ENCODE measurements around the gene CACNA2D1. TPM values are rescaled to one million over a fixed set of nuclear protein-coding genes. Genes with fewer than 3 reads are reported as not detected.

CACNA2D1 gene
- total and polyA plus RNA-seq, 9 of the 15 experiments (the other 6 are each of a cell fraction or from before 2014, with no cell fraction given), result 0.49 TPM; not detected in 8

- DNase-seq (ENCODE audit: extremely low read depth in 1 of 4, low spot score in 3 of 4) (no peak), ATAC-seq (no peak), FAIRE-seq (no peak)
- Histone ChIP-seq H4K20me1 (replicated peaks; ENCODE audit: control insufficient read depth, insufficient read depth, low read length) (no peaks in the 10 kb centered on the region), H2AFZ (ENCODE audit: low read depth, low read length) (no peak overlapping the region), H3K27me3 (ENCODE audit: control insufficient read depth in 2 of 2, insufficient read depth in 2 of 2, low read length in 2 of 2) (no peaks in the 10 kb centered on the region), H3K4me1 (replicated peaks in 1 of 2; ENCODE audit: control insufficient read depth in 2 of 2, insufficient read depth in 2 of 2, low read length in 2 of 2) (no peaks in the 10 kb centered on the region), H3K9me1 (ENCODE audit: control insufficient read depth, insufficient read depth, low read length) (no peaks in the 10 kb centered on the region), H3K36me3 (ENCODE audit: control insufficient read depth, insufficient read depth, low read length) (no peaks in the 10 kb centered on the region), H3K9ac (ENCODE audit: insufficient read depth in 1 of 2, low read depth in 2 of 2, low read length in 2 of 2) (no peak overlapping the region), H3K9me3 (replicated peaks; ENCODE audit: control insufficient read depth, insufficient read depth, low read depth, low read length) (no peaks in the 10 kb centered on the region), H3K27ac (ENCODE audit: extremely low read depth, low read depth, low read length) (no peak overlapping the region), H3K4me2 (ENCODE audit: insufficient read depth, low read length) (no peak overlapping the region), H3K79me2 (ENCODE audit: control insufficient read depth, insufficient read depth, low read length) (no peaks in the 10 kb centered on the region), H3K4me3 (no peak overlapping the region)
- WGBS (ENCODE audit: insufficient coverage, low coverage, missing lambda C conversion rate), result 2% methylated on average over 3 of the region's 3 CpGs
- TF ChIP-seq HDAC3 (IDR thresholded peaks at IDR 0.05; ENCODE audit: borderline replicate concordance, partially characterized antibody), result no peak
- ChIA-PET CTCF (ENCODE audit: low intra/inter-chr PET ratio) (no interaction called here), POLR2A (no interaction called here)
- intact Hi-C loops (cut with micrococcal nuclease), result no loop called here
- in situ Hi-C loops (cut with MboI), result no loop called here
- no TSS peak for BruUV-seq (replicated peaks)
Observed at GRCh38 chr7:82317257-82317721, 126.3 kb downstream of the CACNA2D1 start.

- peaks cover 3% of the 10 kb centered on the region for H3K9me3 ChIP-seq (replicated peaks; ENCODE audit: control insufficient read depth, insufficient read depth, low read depth, low read length)
- H2AFZ ChIP-seq (ENCODE audit: low read depth, low read length), result no peak overlapping the region
- no peaks in the 10 kb centered on the region for H3K4me1 ChIP-seq (replicated peaks in 1 of 2; ENCODE audit: control insufficient read depth in 2 of 2, insufficient read depth in 2 of 2, low read length in 2 of 2)
- POLR2A ChIA-PET, result interaction anchor here (0.6 kb wide), 1 partner anchor 172 kb away, joined by 4 read pairs; no protein-coding TSS in a partner anchor
- in situ Hi-C loops (cut with MboI), result no loop called here
- H3K27ac ChIP-seq (ENCODE audit: extremely low read depth, low read depth, low read length), result no peak overlapping the region
- no peak for DNase-seq (ENCODE audit: extremely low read depth in 1 of 4, low spot score in 3 of 4)
- no TSS peak for BruUV-seq (replicated peaks)
- H3K4me2 ChIP-seq (ENCODE audit: insufficient read depth, low read length), result no peak overlapping the region
- 0% methylated on average over 1 of the region's 1 CpG for WGBS (ENCODE audit: insufficient coverage, low coverage, missing lambda C conversion rate)
- no peaks in the 10 kb centered on the region for H4K20me1 ChIP-seq (replicated peaks; ENCODE audit: control insufficient read depth, insufficient read depth, low read length)
- H3K9ac ChIP-seq (ENCODE audit: insufficient read depth in 1 of 2, low read depth in 2 of 2, low read length in 2 of 2), result no peak overlapping the region
- no peaks in the 10 kb centered on the region for H3K36me3 ChIP-seq (ENCODE audit: control insufficient read depth, insufficient read depth, low read length)
- H3K4me3 ChIP-seq, result no peak overlapping the region
- FAIRE-seq, result no peak
- CTCF ChIA-PET (ENCODE audit: low intra/inter-chr PET ratio), result no interaction called here
- H3K9me1 ChIP-seq (ENCODE audit: control insufficient read depth, insufficient read depth, low read length), result no peaks in the 10 kb centered on the region
- no peak for ATAC-seq
- H3K79me2 ChIP-seq (ENCODE audit: control insufficient read depth, insufficient read depth, low read length), result no peaks in the 10 kb centered on the region
- intact Hi-C loops (cut with micrococcal nuclease), result no loop called here
- H3K27me3 ChIP-seq (ENCODE audit: control insufficient read depth in 2 of 2, insufficient read depth in 2 of 2, low read length in 2 of 2), result no peaks in the 10 kb centered on the region
- TF ChIP-seq ELF1 (tag; IDR thresholded peaks at IDR 0.05) (no peak), MAZ (CRISPR knock-in tag; conservative IDR thresholded peaks at IDR 0.05 in 1 of 2, IDR thresholded peaks at IDR 0.05 in 1 of 2) (no peak), SMARCB1 (IDR thresholded peaks at IDR 0.05; ENCODE audit: insufficient read length, low read depth) (no peak), WHSC1 (IDR thresholded peaks at IDR 0.05; ENCODE audit: low read length) (no peak), RHOXF2B (CRISPR knock-in tag; conservative IDR thresholded peaks at IDR 0.05) (no peak), ZSCAN29 (IDR thresholded peaks at IDR 0.05) (no peak), SMAD4 (CRISPR knock-in tag; conservative IDR thresholded peaks at IDR 0.05) (no peak), CSDE1 (IDR thresholded peaks at IDR 0.05) (no peak), ZKSCAN8 (CRISPR knock-in tag; IDR thresholded peaks at IDR 0.05) (no peak), ZNF830 (CRISPR knock-in tag; IDR thresholded peaks at IDR 0.05) (no peak), NFXL1 (CRISPR knock-in tag; IDR thresholded peaks at IDR 0.05) (no peak), PHF20 (IDR thresholded peaks at IDR 0.05; ENCODE audit: partially characterized antibody) (no peak)
- TF ChIP-seq, protein P1, sequence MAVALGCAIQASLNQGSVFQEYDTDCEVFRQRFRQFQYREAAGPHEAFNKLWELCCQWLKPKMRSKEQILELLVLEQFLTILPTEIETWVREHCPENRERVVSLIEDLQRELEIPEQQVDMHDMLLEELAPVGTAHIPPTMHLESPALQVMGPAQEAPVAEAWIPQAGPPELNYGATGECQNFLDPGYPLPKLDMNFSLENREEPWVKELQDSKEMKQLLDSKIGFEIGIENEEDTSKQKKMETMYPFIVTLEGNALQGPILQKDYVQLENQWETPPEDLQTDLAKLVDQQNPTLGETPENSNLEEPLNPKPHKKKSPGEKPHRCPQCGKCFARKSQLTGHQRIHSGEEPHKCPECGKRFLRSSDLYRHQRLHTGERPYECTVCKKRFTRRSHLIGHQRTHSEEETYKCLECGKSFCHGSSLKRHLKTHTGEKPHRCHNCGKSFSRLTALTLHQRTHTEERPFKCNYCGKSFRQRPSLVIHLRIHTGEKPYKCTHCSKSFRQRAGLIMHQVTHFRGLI (CRISPR knock-in tag; IDR thresholded peaks at IDR 0.05), result no peak
- TF ChIP-seq, protein P2, sequence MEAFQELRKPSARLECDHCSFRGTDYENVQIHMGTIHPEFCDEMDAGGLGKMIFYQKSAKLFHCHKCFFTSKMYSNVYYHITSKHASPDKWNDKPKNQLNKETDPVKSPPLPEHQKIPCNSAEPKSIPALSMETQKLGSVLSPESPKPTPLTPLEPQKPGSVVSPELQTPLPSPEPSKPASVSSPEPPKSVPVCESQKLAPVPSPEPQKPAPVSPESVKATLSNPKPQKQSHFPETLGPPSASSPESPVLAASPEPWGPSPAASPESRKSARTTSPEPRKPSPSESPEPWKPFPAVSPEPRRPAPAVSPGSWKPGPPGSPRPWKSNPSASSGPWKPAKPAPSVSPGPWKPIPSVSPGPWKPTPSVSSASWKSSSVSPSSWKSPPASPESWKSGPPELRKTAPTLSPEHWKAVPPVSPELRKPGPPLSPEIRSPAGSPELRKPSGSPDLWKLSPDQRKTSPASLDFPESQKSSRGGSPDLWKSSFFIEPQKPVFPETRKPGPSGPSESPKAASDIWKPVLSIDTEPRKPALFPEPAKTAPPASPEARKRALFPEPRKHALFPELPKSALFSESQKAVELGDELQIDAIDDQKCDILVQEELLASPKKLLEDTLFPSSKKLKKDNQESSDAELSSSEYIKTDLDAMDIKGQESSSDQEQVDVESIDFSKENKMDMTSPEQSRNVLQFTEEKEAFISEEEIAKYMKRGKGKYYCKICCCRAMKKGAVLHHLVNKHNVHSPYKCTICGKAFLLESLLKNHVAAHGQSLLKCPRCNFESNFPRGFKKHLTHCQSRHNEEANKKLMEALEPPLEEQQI (IDR thresholded peaks at IDR 0.05), result no peak
Observed at GRCh38 chr7:82313269-82313668, 130.3 kb downstream of the CACNA2D1 start.

Data from K562 (cell line).